D721Med (cell line): ENCODE results near the gene RERE.

Source experiments
- DNase-seq: peaks from one replicate; pipeline ENCODE4 v3.0.0; 2011; ENCODE audit warnings: low spot score; ENCODE audit not compliant: insufficient read length
- FAIRE-seq: peaks from 2 replicates; lab custom pipeline; 2011; peaks lifted over from hg19 to GRCh38; lab: Jason Lieb, UNC
- CTCF ChIP-seq: IDR thresholded peaks from 2 replicates; pipeline ENCODE4 v1.5.1; 2012; ENCODE audit warnings: mild to moderate bottlenecking, control low read depth; ENCODE audit not compliant: insufficient read depth; ENCODE audit errors: missing control alignments

The RERE gene

GRCh38 chr1:8814865-8815264 is 2.6 kb downstream of the RERE start:
- peak; percentile 63 for TF ChIP-seq CTCF
- DNase-seq: no peak
- no peak for FAIRE-seq

- no peak for TF ChIP-seq CTCF
- DNase-seq (no peak), FAIRE-seq (no peak)
Measured at GRCh38 chr1:8813991-8814390, 3.4 kb downstream of the RERE start.

GRCh38 chr1:8813016-8813763 is 4.2 kb downstream of the RERE start:
- no peak for TF ChIP-seq CTCF
- no peak for DNase-seq
- no peak for FAIRE-seq

GRCh38 chr1:8812081-8812480 is 5.4 kb downstream of the RERE start:
- no peak for DNase-seq
- FAIRE-seq: no peak
- no peak for TF ChIP-seq CTCF

GRCh38 chr1:8810987-8811386 is 6.5 kb downstream of the RERE start:
- no peak for TF ChIP-seq CTCF
- FAIRE-seq: no peak

GRCh38 chr1:8809342-8809736 is 8.1 kb downstream of the RERE start:
- FAIRE-seq: no peak
- no peak for TF ChIP-seq CTCF
- no peak for DNase-seq

More at GRCh38 chr1:8810987-8811386, 6.5 kb downstream of the RERE start:
- no peak for DNase-seq

- DNase-seq (no peak), FAIRE-seq (no peak)
- TF ChIP-seq CTCF: no peak
Measured at GRCh38 chr1:8807004-8807403, 10.4 kb downstream of the RERE start.
